Cardiac atrium fibroblast (primary cell): Measurements from ENCODE around the gene CHRNG. TPM values are rescaled to one million over a fixed set of nuclear protein-coding genes. Genes with fewer than 3 reads are reported as not detected.

Experiments used
- total RNA-seq: library from RNA; depleted of rRNA; stranded (reverse); fragments of >200 nt; gene quantifications from 2 replicates; pipeline ENCODE4 v1.2.3, GENCODE V29; 2015

CHRNG gene, protein sequence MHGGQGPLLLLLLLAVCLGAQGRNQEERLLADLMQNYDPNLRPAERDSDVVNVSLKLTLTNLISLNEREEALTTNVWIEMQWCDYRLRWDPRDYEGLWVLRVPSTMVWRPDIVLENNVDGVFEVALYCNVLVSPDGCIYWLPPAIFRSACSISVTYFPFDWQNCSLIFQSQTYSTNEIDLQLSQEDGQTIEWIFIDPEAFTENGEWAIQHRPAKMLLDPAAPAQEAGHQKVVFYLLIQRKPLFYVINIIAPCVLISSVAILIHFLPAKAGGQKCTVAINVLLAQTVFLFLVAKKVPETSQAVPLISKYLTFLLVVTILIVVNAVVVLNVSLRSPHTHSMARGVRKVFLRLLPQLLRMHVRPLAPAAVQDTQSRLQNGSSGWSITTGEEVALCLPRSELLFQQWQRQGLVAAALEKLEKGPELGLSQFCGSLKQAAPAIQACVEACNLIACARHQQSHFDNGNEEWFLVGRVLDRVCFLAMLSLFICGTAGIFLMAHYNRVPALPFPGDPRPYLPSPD
- not detected in 2 replicates for total RNA-seq

DNA sequence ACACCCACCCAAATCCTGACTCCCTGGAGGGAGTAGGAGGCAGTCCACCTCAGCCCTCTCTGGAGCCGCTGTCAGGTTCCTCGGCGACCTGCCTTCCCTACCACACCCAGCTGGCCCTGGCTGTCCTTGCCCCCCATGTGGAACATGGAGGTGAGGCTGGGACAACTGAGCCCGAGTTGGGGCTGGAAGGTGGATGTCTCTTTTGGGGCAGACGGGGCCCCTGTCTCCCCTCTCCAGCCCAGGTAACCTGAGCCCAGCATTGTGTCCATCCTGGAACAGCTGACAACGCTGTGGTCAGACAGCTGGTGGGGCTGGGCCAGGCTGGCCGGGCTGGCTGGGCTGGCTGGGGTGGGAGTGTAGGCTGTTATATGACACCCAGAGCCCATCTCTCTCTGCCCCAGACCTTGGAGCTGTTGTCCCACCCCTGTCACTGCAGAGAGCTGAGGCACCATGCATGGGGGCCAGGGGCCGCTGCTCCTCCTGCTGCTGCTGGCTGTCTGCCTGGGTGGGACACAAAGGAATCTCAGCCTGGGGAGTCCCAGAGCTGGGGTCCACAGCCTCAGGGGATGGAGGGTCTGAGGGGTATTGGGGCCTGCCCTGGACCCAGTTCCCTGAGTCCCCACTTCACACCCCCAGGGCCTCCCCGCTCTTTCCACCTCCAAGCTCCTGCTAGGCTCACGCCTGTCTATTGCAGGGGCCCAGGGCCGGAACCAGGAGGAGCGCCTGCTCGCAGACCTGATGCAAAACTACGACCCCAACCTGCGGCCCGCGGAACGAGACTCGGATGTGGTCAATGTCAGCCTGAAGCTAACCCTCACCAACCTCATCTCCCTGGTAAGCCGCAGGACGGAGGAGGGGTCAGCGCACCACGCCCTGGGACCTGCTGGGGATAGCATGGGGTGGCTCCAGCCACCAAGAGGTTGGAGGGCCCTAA lies at the start of gene CHRNG:
Gene CHRNG (plus strand): TSS at position 395 of the 934 bp plus-strand sequence. CDS start 56 bp downstream, at position 451.

DNA sequence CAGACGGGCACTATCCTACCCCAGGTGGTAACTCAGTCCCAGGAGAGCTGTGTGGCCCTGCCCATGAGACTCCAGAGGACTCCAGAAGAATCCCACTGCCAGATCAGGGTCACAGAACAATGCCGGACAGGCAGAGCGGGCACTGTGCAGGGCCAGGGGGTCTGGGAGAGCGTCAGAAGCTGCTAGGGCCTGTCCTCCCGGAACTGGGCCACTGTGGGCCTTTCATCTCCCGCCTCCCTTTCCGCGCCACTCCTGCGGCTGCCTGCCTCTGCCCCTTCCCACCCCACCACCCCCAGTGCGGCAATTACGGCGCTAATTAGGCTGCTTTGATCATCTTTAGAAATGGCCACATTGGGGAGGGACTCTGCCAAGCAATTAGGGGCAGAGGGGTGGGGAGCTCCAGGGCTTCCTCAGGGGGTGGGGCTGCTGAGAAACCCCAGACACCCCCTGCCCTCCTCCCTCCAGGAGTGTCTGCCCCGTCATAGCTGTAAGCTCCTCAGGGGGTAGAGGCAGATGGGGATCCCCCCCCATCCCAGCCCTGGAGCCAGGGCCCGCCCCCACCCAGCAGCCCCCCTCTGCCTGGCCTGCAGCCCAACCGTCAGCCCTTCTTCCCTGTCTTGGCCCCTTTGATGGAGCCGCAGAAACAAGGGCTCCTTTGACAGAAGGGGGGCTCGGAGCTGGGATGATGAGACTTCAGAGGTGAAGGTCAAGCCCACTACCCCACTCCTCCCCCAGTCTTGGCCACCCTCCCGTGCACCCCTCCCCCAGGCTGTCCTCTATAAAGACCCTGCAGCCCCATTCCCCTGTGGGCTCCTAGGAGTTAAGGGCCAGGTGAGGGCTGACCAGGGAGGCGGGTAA lies 19.7 kb upstream of the CHRNG start, which contains the start of gene PRSS56:
Gene PRSS56 (plus strand): TSS at position 808 of the 858 bp plus-strand sequence. CDS start 211 bp downstream, outside the sequence.

DNA sequence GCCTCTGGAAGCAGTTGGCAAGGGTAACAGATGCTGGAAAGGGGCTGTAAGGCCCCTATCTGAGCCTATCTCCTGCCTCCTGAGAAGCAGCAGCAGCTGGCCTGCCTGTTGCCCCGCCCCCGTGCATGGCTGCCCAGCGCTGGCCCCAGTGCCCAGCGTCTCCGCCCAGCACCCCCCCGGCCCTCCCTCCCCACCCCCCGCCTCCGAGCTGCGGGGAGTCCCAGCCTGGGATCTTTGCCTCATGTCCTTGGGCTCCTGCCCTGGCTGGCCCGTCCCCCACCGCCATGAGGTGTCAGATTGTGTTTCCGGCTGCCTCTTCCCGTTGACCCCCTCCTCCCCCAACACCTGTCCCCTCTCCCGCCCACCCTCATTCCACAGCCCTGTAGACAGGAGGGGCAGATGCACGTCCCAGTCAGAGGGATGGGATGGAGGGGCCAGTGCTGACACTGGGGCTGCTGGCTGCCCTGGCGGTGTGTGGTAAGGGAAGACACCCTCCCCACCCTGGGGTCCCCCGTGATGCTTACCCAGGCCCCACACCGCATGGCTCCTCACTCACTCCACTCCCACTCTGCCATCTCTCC lies 13.6 kb upstream of the CHRNG start, which contains the start of gene CHRND:
Gene CHRND (plus strand): TSS at position 370 of the 581 bp plus-strand sequence. CDS start 56 bp downstream, at position 426.

DNA sequence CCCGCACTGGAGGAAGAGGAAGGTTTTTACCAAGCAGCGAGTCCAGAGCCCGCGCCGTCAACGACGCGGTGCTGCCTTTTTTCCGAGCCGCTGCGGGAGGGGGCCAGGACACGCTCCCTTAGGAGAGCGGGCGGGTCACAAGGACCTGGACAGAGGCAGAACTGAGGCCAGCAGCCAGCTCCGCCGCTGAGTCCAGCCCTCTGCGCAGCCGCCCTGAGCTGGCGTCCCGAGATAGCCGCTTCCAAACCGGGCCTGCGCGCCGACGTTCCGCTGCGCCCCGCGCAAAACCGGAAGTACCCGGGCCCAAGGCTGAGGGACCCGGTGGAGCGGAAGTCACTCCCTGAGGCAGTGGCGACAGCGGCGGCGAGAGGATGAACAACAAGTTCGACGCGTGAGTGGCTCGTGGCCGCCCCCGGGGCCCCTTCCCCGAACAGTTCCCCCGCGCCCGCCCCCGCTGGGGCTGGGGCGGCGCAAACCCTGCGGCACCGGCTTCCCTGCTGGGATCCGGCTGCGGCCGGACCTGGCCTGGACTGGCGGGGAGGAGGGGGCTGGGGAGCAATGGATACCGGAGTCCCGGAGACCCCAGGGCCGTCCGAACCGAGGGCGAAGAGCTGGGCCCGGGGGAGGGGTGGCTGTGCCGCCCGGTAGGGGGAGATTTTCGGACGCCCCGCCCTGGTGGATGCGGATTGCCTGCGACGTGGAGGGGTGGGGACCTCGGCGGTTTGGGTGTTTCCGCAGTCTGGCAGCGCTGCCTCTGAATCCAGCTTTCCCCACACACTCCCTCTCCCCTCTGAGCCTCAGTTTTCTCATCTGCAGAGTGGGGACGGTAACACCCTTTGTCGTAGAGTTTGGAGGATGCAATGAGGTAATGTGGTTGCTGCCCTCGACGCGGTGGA lies 11.1 kb downstream of the CHRNG start, which contains the start of the genes EIF4E2 and TIGD1:
Gene EIF4E2 (plus strand): TSS at position 336 of the 896 bp plus-strand sequence. CDS start 36 bp downstream, at position 372.
Gene TIGD1 (minus strand): TSS at position 204 of the 896 bp plus-strand sequence. CDS start 675 bp downstream, outside the sequence.

Other genes starting within 250 kb of the CHRNG start
- gene ALPP, start 160.9 kb upstream of the CHRNG start, total RNA-seq, result not detected in 2 replicates
- gene ALPG, start 132.8 kb upstream of the CHRNG start, total RNA-seq, result not detected in 2 replicates
- gene ALPI, start 83.5 kb upstream of the CHRNG start, total RNA-seq, result not detected in 2 replicates
- gene ECEL1, start 51.9 kb upstream of the CHRNG start, total RNA-seq, result not detected in 2 replicates
- gene PRSS56, start 19.3 kb upstream of the CHRNG start, total RNA-seq, result not detected in 2 replicates
- gene CHRND, start 13.5 kb upstream of the CHRNG start, total RNA-seq, result not detected in 2 replicates
- gene TIGD1, start 10.9 kb downstream of the CHRNG start, total RNA-seq, result 0.97 and 3.6 TPM in 2 replicates
- 73.9 and 92.2 TPM in 2 replicates for gene EIF4E2, start 11.0 kb downstream of the CHRNG start, total RNA-seq
- 0.18 and 2.1 TPM in 2 replicates for gene EFHD1, start 93.9 kb downstream of the CHRNG start, total RNA-seq
- 38.4 and 48.4 TPM in 2 replicates for gene GIGYF2, start 157.6 kb downstream of the CHRNG start, total RNA-seq
- not detected in 2 replicates for gene KCNJ13, start 236.9 kb downstream of the CHRNG start, total RNA-seq